Measurements from ENCODE around the gene ARHGEF9.

DNA sequence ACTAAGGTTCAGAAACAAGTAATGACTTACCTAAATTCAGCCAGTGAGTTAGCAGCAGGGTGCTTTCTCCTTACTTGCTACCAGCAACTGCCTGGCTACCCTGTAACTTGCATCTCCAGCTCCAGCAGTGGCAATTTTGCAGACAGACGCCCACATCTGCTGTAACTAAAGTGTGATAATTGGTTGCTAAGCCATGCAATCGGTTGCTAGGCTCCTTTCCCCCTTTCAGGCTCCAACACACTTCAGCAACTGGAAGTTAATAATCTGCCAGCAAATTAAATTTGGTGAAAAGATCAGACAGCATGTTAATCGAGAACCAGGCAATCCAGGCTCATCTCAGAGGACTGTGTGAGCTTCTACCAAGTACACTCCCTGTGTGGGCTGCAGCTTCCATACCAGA lies 24.2 kb upstream of the ARHGEF9 start:
- TF ChIP-seq, protein P1, sequence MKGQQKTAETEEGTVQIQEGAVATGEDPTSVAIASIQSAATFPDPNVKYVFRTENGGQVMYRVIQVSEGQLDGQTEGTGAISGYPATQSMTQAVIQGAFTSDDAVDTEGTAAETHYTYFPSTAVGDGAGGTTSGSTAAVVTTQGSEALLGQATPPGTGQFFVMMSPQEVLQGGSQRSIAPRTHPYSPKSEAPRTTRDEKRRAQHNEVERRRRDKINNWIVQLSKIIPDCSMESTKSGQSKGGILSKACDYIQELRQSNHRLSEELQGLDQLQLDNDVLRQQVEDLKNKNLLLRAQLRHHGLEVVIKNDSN (IDR thresholded peaks at IDR 0.05; ENCODE audit: borderline replicate concordance, low read depth) = no peak
- TF ChIP-seq USF2 (IDR thresholded peaks at IDR 0.05; ENCODE audit: borderline replicate concordance, low read depth, low read length) (no peak), CTCF (IDR thresholded peaks at IDR 0.05) (no peak), GABPA (IDR thresholded peaks at IDR 0.05; ENCODE audit: low read depth) (no peak), RFX5 (IDR thresholded peaks at IDR 0.05; ENCODE audit: low read length) (peak; percentile 41; the same call in 1 of the 2 replicates)
